Measurements from ENCODE around the gene PNPLA7.
"Not testable (repeated sequence)": the region's sequence is repeated elsewhere in the genome, so short reads cannot be mapped to it uniquely, and the experiment has no call there.

PNPLA7 gene

GRCh38 chr9:137459152-137459600, 91.0 kb downstream of the PNPLA7 start, which contains the start of gene NSMF:
TSS of gene NSMF (minus strand) at chr9:137459334. CDS start at chr9:137459102, 232 bp downstream.
- DNase-seq = peak; percentile 91

DNA sequence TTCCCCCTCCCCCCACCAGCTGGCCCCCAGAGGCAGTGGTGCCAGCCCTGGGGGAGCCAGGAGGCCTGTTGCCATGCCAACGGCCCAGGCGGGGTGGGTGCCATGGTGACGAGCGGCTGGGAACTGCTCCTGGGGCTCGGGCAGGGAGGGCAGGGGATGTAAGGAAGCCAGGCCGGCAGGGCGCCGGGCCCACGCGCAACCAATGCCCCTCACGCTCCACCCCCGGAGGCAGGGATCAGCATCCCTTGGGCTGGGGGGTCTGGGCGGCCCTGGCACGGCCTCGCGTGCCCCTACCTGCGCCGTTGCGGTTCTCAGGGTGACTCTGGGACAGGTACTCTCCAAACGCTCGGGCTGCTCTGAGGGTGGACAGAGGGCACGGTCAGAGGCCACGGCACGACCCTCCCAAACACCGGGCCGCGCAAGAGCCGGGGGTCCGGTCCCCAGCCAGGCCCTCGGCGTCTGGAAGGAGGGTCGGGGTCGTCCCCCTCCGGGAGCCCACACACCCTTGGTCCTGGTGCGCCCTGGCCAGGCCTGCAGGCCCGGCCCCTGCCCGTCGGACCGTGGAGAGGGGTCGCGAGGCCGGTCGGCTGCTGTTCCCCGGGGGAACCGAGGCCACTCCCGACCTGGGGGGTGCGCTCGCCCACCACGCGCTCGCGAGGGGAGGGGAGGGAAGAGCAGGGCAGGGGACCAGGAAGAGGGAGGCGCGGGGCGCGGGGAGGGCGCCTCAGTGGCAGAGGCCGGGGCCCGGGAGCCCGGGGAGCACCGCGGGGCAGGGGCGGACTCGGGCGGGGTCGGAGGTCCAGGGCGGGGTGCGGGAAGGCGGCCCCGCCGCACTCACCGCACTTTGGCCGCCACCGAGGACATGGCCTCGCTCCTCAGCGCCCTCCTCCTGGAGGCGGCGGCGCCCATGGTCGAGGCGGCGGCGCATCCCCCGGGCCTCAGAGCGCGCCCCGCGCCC, 91.7 kb downstream of the PNPLA7 start:
- DNase-seq = peak; percentile 77

- DNase-seq = no peak
Measured at GRCh38 chr9:137457406-137458193, 92.6 kb downstream of the PNPLA7 start.

- DNase-seq = no peak
Measured at GRCh38 chr9:137456864-137457405, 93.3 kb downstream of the PNPLA7 start.

DNA sequence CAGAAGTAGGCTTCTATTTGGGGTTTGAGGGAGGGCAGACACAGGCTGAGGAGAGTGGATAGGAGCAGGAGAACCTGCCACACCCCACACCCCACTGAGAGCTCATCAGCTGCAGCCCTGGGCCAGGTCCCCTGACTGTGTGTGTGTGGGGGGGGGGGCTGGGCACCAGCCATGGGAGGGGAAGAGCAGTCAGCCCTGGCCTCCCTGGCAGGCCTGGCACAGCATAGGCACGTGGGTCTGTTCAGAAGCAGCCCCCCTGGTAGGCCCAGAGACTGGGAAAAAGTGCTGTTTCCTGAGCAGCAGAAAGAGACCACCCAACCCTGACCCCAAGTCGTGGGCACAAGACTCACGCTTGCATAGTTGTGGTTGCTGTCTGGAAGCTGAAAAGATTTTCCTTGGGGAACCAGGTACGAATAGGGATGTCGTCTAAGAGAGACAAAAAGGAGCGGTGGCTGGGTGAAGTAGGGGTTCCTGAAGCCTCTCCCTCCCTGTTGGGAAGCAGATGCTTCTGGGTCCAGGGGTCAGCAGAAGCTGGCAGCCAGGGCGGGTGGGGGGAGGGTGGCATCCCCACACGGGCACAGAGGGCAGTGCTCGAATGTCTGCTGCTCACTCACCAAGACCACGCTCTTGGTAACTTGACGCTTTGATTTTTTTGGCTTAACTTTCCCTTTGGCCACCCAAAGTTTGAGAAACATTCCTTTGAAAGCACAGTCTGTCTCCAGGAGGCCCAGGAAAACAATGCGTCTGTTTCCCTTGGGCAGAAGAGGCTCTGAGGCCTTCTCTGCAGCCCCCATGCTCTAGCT, 93.9 kb downstream of the PNPLA7 start:
- no peak for DNase-seq

- DNase-seq = no peak
Measured at GRCh38 chr9:137455359-137455991, 94.7 kb downstream of the PNPLA7 start.

- no peak for DNase-seq
Measured at GRCh38 chr9:137454597-137455358, 95.4 kb downstream of the PNPLA7 start.

GRCh38 chr9:137454145-137454596, 96.0 kb downstream of the PNPLA7 start:
- DNase-seq = no peak

- peak; percentile 15 for DNase-seq
Measured at GRCh38 chr9:137453643-137454081, 96.5 kb downstream of the PNPLA7 start.

DNA sequence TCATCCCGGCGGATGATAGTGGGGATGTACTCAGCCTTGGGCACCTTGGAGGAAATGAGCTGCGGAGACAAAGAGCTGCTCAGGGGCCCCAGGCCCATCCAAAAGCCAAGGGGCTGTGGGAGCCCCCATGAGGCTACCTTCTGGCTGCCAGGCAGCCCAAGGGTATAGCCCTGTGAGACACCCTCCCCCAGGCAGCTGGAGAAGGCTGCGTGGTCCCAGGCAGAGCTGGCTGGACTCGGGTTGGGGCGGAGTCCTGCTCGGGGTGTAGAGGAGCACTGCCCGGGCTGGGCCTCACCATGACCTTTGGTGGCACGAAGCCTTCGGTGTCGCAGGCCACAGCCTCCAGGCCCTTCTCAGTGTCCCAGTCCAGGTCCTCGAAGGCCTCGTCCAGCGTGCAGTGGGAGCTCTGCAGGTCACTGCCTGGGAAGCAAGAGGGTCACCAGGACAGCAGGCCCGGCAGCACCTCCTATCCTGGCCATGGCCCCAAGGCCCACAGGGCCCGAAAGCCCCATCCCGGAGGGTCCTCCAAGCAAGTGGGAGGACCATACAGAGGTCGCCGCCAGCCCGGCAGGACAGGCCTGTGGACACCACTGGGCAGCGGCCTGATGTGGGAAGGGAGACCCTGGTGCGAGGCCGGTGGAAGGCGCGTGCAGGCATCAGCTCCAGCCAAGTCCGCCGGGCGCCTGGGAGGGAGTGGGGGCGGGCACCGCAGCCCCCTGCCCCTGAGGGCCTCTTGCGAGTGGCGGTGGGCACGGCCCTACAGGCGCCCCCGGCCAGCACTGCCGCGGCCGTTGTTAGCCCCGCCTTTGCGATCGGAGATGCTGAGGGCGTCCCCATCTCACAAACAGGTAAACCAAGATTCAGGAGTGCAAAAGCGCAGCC, 97.2 kb downstream of the PNPLA7 start:
- no peak for DNase-seq

GRCh38 chr9:137452006-137452760, 98.0 kb downstream of the PNPLA7 start:
- DNase-seq = no peak

DNA sequence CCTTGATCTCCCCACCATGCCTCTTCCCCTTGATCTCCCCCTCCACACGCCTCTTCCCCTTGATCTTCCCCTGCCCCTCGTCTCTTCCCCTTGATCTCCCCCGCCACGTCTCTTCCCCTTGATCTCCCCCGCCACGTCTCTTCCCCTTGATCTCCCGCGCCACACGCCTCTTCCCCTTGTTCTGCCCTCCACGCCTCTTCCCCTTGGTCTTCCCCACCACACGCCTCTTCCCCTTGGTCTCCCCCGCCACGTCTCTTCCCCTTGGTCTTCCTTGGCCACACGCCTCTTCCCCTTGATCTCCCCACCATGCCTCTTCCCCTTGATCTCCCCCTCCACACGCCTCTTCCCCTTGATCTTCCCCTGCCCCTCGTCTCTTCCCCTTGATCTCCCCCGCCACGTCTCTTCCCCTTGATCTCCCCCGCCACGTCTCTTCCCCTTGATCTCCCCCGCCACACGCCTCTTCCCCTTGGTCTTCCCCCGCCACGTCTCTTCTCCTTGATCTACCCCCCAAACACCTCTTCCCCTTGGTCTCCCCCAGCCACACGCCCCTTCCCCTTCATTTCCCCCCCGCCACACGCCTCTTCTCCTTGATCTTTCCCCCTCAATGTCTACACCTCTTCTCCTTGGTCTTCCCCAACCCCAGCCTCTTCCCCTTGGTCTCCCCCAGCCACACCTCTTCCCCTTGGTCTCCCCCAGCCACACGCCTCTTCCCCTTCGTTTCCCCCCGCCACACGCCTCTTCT, 98.8 kb downstream of the PNPLA7 start:
- not testable (repeated sequence) for DNase-seq

DNA sequence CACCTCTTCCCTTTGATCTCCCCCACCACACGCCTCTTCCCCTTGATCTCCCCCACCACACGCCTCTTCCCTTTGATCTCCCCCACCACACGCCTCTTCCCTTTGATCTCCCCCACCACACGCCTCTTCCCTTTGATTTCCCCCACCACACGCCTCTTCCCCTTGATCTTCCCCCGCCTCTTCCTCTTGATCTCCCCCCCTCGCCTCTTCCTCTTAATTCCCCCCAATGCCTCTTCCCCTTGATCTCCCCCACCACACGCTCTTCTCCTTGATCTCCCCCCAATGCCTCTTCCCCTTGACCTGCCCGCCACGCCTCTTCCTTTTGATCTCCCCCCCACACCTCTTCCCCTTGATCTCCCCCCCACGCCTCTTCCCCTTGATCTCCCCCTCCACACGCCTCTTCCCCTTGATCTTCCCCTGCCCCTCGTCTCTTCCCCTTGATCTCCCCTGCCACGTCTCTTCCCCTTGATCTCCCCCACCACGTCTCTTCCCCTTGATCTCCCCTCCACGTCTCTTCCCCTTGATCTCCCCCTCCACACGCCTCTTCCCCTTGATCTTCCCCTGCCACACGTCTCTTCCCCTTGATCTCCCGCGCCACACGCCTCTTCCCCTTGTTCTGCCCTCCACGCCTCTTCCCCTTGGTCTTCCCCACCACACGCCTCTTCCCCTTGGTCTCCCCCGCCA, 99.5 kb downstream of the PNPLA7 start:
- not testable (repeated sequence) for DNase-seq

DNA sequence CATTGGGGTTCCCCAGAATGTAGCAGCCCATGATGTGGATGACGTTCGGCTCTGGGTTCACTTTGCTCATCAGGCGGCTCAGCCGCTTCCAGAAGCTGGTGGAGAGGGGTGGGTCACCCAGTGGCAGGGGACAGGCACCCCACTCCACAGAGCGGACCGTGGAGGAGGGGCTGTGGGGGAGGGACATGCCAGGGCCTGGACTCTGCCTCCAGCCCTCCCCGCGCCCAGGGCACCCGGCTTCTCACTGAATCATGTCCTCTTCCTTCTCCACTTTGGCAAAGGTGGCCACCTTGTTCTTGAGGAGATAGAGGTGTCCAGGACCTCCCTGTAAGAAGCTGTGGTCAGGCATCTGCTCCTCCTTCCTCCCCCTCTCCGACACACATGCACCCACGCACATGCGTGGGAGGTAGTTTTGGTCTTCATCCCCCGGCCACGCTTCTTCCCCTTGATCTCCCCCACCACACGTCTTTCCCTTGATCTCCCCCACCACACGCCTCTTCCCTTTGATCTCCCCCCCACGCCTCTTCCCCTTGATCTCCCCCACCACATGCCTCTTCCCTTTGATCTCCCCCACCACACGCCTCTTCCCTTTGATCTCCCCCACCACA, 100.2 kb downstream of the PNPLA7 start:
- DNase-seq = no peak

- no peak for DNase-seq
Measured at GRCh38 chr9:137449081-137449844, 100.9 kb downstream of the PNPLA7 start.

- no peak for DNase-seq
Measured at GRCh38 chr9:137448602-137448962, 101.6 kb downstream of the PNPLA7 start.

Data from NCI-H1436 (cell line).